Gastrocnemius medialis (tissue), 4 donors: ENCODE measurements around the gene RHOF. TPM values are rescaled to one million over a fixed set of nuclear protein-coding genes. Genes with fewer than 3 reads are reported as not detected.
"Not testable (repeated sequence)": the region's sequence is repeated elsewhere in the genome, so short reads cannot be mapped to it uniquely, and the experiment has no call there.

ENCODE experiments used
- ATAC-seq, 2 donors: fragments of 150-250 bp; one replicate each; pipeline ENCODE4 v1.9.1; 2016
- DNase-seq, 2 donors: peaks; one replicate each; pipeline ENCODE4 v3.0.0-alpha.2; 2019
- H3K27ac ChIP-seq, 4 donors: fragments of 200-600 bp; sonication (generic); 1 replicate in 1 of 4; 2 replicates in 3 of 4; pipeline ENCODE4 v1.5.1; 2016 to 2018; ENCODE audit warnings: mild to moderate bottlenecking in 2 of 4, moderate library complexity in 1 of 4
- H3K27me3 ChIP-seq, 3 donors: fragments of 200-600 bp; sonication (generic) in 2 of 3; 1 replicate in 1 of 3; 2 replicates in 2 of 3; pipeline versions ENCODE4 v1.5.1 to v1.6.0; 2016 to 2019; ENCODE audit warnings: mild to moderate bottlenecking in 1 of 3, moderate library complexity in 1 of 3
- H3K36me3 ChIP-seq, 2 donors: fragments of 200-600 bp; sonication (generic) in 1 of 2; one replicate each; pipeline ENCODE4 v1.5.1; 2017 to 2018
- H3K4me1 ChIP-seq, 2 donors: fragments of 200-600 bp; sonication (generic) in 1 of 2; one replicate each; pipeline ENCODE4 v1.5.1; 2016 to 2017; ENCODE audit warnings: mild to moderate bottlenecking in 2 of 2
- H3K4me3 ChIP-seq, 4 donors: fragments of 200-600 bp; sonication (generic) in 3 of 4; 1 replicate in 1 of 4; 2 replicates in 3 of 4; pipeline ENCODE4 v1.5.1; 2016 to 2019; ENCODE audit warnings: mild to moderate bottlenecking in 2 of 4
- H3K9me3 ChIP-seq, 3 donors: fragments of 200-600 bp; sonication (generic) in 2 of 3; 1 replicate in 1 of 3; 2 replicates in 2 of 3; pipeline ENCODE4 v1.5.1; 2016 to 2019
- CTCF ChIP-seq, 5 experiments: fragments of 450-650 bp in 3 of 5; fragments of 200-600 bp in 2 of 5; sonication (generic) in 2 of 5; IDR thresholded peaks in 4 of 5; conservative IDR thresholded peaks in 1 of 5; 1 replicate in 4 of 5; 2 replicates in 1 of 5; pipeline ENCODE4 v1.5.1; 2016 to 2019; ENCODE audit warnings: antibody characterized with exemption in 5 of 5, mild to moderate bottlenecking in 3 of 5, moderate library complexity in 3 of 5
- POLR2A ChIP-seq, 2 donors: fragments of 450-650 bp; IDR thresholded peaks; one replicate each; pipeline ENCODE4 v1.6.1; 2017; ENCODE audit warnings: antibody characterized with exemption in 2 of 2, mild to moderate bottlenecking in 2 of 2, moderate library complexity in 2 of 2
- in situ Hi-C, 4 donors: fragments of 200-750 bp; cut with MboI; loops; one replicate each; pipeline versions ENCODE4 v1.15.0 to v1.8.0; 2017; ENCODE audit warnings: low sequenced_read_pairs in 4 of 4
- intact Hi-C: fragments of 100-400 bp; cut with DNase I; formaldehyde crosslinking; loops from one replicate; pipeline ENCODE4 v1.15.1; 2023; ENCODE audit warnings: low total_unique reads
- total RNA-seq, 4 donors: library from RNA; depleted of rRNA; stranded (reverse); fragments of >200 nt; gene quantifications; one replicate each; pipeline versions ENCODE4 v1.1.0 to v1.2.3, GENCODE V29; 2016

RHOF gene
- total RNA-seq, 4 donors from 2014 or later = 2.9 to 6.8 (median 4.1) TPM

GRCh38 chr12:121748218-121748570, 45.3 kb downstream of the RHOF start:
- H3K9me3 ChIP-seq = no peaks in the 10 kb centered on the region
- H3K27me3 ChIP-seq = no peaks in the 10 kb centered on the region
- H3K4me3 ChIP-seq = no peak overlapping the region
- in situ Hi-C loops (no loop called here), intact Hi-C loops (no loop called here)
- DNase-seq = no peak
- TF ChIP-seq POLR2A (IDR thresholded peaks at IDR 0.05) = no peak
- no peak for ATAC-seq
- peaks cover 0 to 10% of the 10 kb centered on the region in 2 donors for H3K36me3 ChIP-seq
- H3K27ac ChIP-seq = peak overlapping the region in 3 of 4 donors; percentile 51 to 59 (median 52)
- peaks cover 3 to 7% of the 10 kb centered on the region in 2 donors for H3K4me1 ChIP-seq

DNA sequence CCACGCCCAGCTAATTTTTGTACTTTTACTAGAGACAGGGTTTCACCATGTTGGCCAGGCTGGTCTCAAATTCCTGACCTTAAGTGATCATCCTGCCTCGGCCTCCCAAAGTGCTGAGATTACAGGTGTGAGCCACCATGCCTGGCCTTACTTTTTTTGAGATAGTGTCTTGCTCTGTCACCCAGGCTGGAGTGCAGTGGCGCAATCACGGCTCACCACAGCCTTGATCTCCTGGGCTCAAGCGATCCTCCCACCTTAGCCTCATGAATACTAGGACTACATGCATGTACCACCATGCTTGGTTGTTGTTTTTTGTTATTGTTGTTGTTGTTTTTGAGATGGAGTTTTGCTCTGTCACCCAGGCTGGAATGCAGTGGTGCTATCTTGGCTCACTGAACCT, 47.9 kb downstream of the RHOF start:
- H3K27me3 ChIP-seq, H3K4me1 ChIP-seq, H3K9me3 ChIP-seq, in situ Hi-C loops, H3K36me3 ChIP-seq, DNase-seq, ATAC-seq, H3K4me3 ChIP-seq, intact Hi-C loops: not testable (repeated sequence)
- H3K27ac ChIP-seq = peak overlapping the region in 1 of 4 donors; percentile 24

GRCh38 chr12:121741743-121742142, 51.7 kb downstream of the RHOF start:
- intact Hi-C loops = no loop called here
- no peak for TF ChIP-seq POLR2A (IDR thresholded peaks at IDR 0.05)
- TF ChIP-seq CTCF (IDR thresholded peaks at IDR 0.05 in 4 of 5, conservative IDR thresholded peaks at IDR 0.05 in 1 of 5) = no peak
- no peaks in the 10 kb centered on the region for H3K36me3 ChIP-seq
- in situ Hi-C loops = no loop called here
- H3K4me3 ChIP-seq = no peak overlapping the region
- H3K27ac ChIP-seq = peak overlapping the region; percentile 51 to 65 (median 59)
- no peaks in the 10 kb centered on the region for H3K27me3 ChIP-seq
- ATAC-seq (no peak), DNase-seq (no peak)
- H3K9me3 ChIP-seq = no peaks in the 10 kb centered on the region
- peaks cover 4 to 5% of the 10 kb centered on the region in 2 donors for H3K4me1 ChIP-seq

- peaks cover 4 to 7% of the 10 kb centered on the region in 2 donors for H3K4me1 ChIP-seq
- in situ Hi-C loops = no loop called here
- DNase-seq (no peak), ATAC-seq (no peak)
- H3K27ac ChIP-seq = peak overlapping the region in 1 of 4 donors; percentile 38
- no peak overlapping the region for H3K4me3 ChIP-seq
- intact Hi-C loops = no loop called here
- H3K9me3 ChIP-seq = no peaks in the 10 kb centered on the region
- H3K36me3 ChIP-seq = no peaks in the 10 kb centered on the region
- TF ChIP-seq POLR2A (IDR thresholded peaks at IDR 0.05) (no peak), CTCF (IDR thresholded peaks at IDR 0.05 in 4 of 5, conservative IDR thresholded peaks at IDR 0.05 in 1 of 5) (no peak)
- no peaks in the 10 kb centered on the region for H3K27me3 ChIP-seq
These were observed 52.6 kb downstream of the RHOF start for GRCh38 chr12:121740847-121741246.

DNA sequence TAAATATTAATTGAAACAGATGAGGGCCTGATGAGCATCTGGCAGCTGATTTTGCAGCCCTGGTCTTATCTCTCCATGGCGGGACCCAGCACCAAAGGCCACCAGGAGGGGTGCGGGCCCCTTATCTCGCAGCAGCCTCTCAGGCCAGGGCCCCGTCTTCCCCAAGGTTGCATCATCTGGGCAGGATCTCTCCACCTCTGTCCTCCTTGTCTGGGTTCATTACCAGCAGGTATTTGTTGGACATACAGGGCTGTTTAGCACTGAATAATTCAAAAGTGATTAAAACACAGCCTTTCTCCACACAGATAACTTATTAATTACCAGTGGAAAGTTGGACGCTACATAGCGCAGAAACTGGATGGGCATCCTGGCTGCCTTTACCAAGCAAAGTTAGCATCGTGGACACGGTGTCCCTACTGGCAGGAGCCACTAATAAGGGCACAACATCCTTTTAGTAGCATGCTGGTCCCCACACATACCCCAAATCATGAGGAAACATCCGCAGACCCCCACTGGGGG, 55.1 kb downstream of the RHOF start:
- no peaks in the 10 kb centered on the region for H3K36me3 ChIP-seq
- TF ChIP-seq CTCF (IDR thresholded peaks at IDR 0.05 in 4 of 5, conservative IDR thresholded peaks at IDR 0.05 in 1 of 5) = no peak
- no peak for TF ChIP-seq POLR2A (IDR thresholded peaks at IDR 0.05)
- H3K9me3 ChIP-seq = no peaks in the 10 kb centered on the region
- DNase-seq (no peak), ATAC-seq (no peak)
- H3K4me3 ChIP-seq = no peak overlapping the region
- H3K27ac ChIP-seq = peak overlapping the region in 1 of 4 donors; percentile 83
- intact Hi-C loops = no loop called here
- in situ Hi-C loops = no loop called here
- peaks cover 10 to 14% of the 10 kb centered on the region in 2 donors for H3K4me1 ChIP-seq
- H3K27me3 ChIP-seq = no peaks in the 10 kb centered on the region

DNA sequence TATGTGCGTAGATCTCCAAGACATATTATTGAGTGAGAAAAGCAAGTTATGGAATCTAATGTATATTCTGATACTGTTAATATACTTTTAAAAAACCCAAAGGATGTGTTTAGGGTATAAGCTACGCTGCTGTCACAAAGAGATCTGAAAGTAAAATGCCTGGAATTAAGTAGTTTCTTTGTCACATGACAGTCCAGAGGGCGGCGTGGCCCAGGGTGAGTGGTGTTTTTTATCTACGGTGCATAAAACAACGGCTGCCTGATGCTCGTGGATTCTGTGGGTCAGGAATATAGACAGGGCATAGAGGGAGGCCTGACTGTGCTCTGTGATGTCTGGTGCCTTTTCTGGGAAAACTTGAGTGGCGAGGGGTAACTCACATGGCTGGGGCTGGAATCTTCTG, 59.6 kb downstream of the RHOF start:
- ATAC-seq (no peak), DNase-seq (no peak)
- TF ChIP-seq POLR2A (IDR thresholded peaks at IDR 0.05) (no peak), CTCF (IDR thresholded peaks at IDR 0.05 in 4 of 5, conservative IDR thresholded peaks at IDR 0.05 in 1 of 5) (no peak)
- no peak overlapping the region for H3K4me3 ChIP-seq
- no peaks in the 10 kb centered on the region for H3K27me3 ChIP-seq
- no peaks in the 10 kb centered on the region for H3K9me3 ChIP-seq
- in situ Hi-C loops = no loop called here
- H3K36me3 ChIP-seq = no peaks in the 10 kb centered on the region
- peak overlapping the region in 1 of 4 donors; percentile 22 for H3K27ac ChIP-seq
- H3K4me1 ChIP-seq = peaks cover 7 to 9% of the 10 kb centered on the region in 2 donors
- intact Hi-C loops = no loop called here
